Measurements from ENCODE around the gene CGA. TPM values are rescaled to one million over a fixed set of nuclear protein-coding genes. Genes with fewer than 3 reads are reported as not detected.

The CGA gene
- polyA plus RNA-seq, 1 donor from 2014 or later, result not detected

GRCh38 chr6:87045521-87046075, 49.3 kb downstream of the CGA start:
- Histone ChIP-seq H3K27ac (ENCODE audit: low read length) (no peak overlapping the region), H3K9me3 (ENCODE audit: low read length) (no peaks in the 10 kb centered on the region), H3K36me3 (ENCODE audit: insufficient read depth, low read length) (no peaks in the 10 kb centered on the region), H3K27me3 (ENCODE audit: insufficient read depth, low read depth, low read length) (no peaks in the 10 kb centered on the region), H3K9me2 (ENCODE audit: insufficient read depth, low read length) (no peaks in the 10 kb centered on the region), H3K9ac (ENCODE audit: low read length) (no peak overlapping the region), H4K20me1 (ENCODE audit: insufficient read depth) (no peaks in the 10 kb centered on the region), H3K4me3 (ENCODE audit: low read length) (no peak overlapping the region), H3K4me2 (ENCODE audit: low read length) (no peak overlapping the region), H3K79me2 (replicated peaks; ENCODE audit: insufficient read depth, low read length) (no peaks in the 10 kb centered on the region), H3F3A (ENCODE audit: insufficient read depth, low read length, poor library complexity, severe bottlenecking) (no peaks in the 10 kb centered on the region), H2AFZ (ENCODE audit: low read depth, low read length) (no peak overlapping the region)
- TF ChIP-seq REST (IDR thresholded peaks at IDR 0.05; ENCODE audit: borderline replicate concordance) (no peak), EP300 (conservative IDR thresholded peaks at IDR 0.05; ENCODE audit: poor library complexity, severe bottlenecking) (no peak), SMC3 (conservative IDR thresholded peaks at IDR 0.05; ENCODE audit: poor library complexity) (no peak), TAF1 (IDR thresholded peaks at IDR 0.05; ENCODE audit: low read depth) (no peak), RAD21 (conservative IDR thresholded peaks at IDR 0.05) (no peak), EZH2 (IDR thresholded peaks at IDR 0.05; ENCODE audit: borderline replicate concordance, insufficient read depth, low read length, poor library complexity, severe bottlenecking) (no peak), MXI1 (conservative IDR thresholded peaks at IDR 0.05; ENCODE audit: poor library complexity, severe bottlenecking) (no peak)

GRCh38 chr6:87040729-87041128, 54.2 kb downstream of the CGA start:
- H3K9ac ChIP-seq (ENCODE audit: low read length), result no peak overlapping the region
- no peaks in the 10 kb centered on the region for H3K36me3 ChIP-seq (ENCODE audit: insufficient read depth, low read length)
- H3K4me2 ChIP-seq (ENCODE audit: low read length), result no peak overlapping the region
- H4K20me1 ChIP-seq (ENCODE audit: insufficient read depth), result no peaks in the 10 kb centered on the region
- no peak overlapping the region for H2AFZ ChIP-seq (ENCODE audit: low read depth, low read length)
- no peaks in the 10 kb centered on the region for H3F3A ChIP-seq (ENCODE audit: insufficient read depth, low read length, poor library complexity, severe bottlenecking)
- no peak overlapping the region for H3K4me3 ChIP-seq (ENCODE audit: low read length)
- no peaks in the 10 kb centered on the region for H3K79me2 ChIP-seq (replicated peaks; ENCODE audit: insufficient read depth, low read length)
- no peaks in the 10 kb centered on the region for H3K9me3 ChIP-seq (ENCODE audit: low read length)
- H3K27ac ChIP-seq (ENCODE audit: low read length), result no peak overlapping the region
- no peaks in the 10 kb centered on the region for H3K27me3 ChIP-seq (ENCODE audit: insufficient read depth, low read depth, low read length)
- no peaks in the 10 kb centered on the region for H3K9me2 ChIP-seq (ENCODE audit: insufficient read depth, low read length)
- no peak for TF ChIP-seq EZH2 (IDR thresholded peaks at IDR 0.05; ENCODE audit: borderline replicate concordance, insufficient read depth, low read length, poor library complexity, severe bottlenecking)
- TF ChIP-seq POLR2AphosphoS5 (IDR thresholded peaks at IDR 0.05), result no peak
- TF ChIP-seq TAF1 (IDR thresholded peaks at IDR 0.05; ENCODE audit: low read depth), result no peak
- no peak for TF ChIP-seq REST (IDR thresholded peaks at IDR 0.05; ENCODE audit: borderline replicate concordance)
- no peak for TF ChIP-seq CTCF (IDR thresholded peaks at IDR 0.05; ENCODE audit: poor library complexity, severe bottlenecking)
- no peak for TF ChIP-seq RAD21 (conservative IDR thresholded peaks at IDR 0.05)
- TF ChIP-seq EP300 (conservative IDR thresholded peaks at IDR 0.05; ENCODE audit: poor library complexity, severe bottlenecking), result no peak
- TF ChIP-seq SMC3 (conservative IDR thresholded peaks at IDR 0.05; ENCODE audit: poor library complexity), result no peak
- TF ChIP-seq MXI1 (conservative IDR thresholded peaks at IDR 0.05; ENCODE audit: poor library complexity, severe bottlenecking), result no peak
